ENCODE measurements around the gene MERTK. TPM values are rescaled to one million over a fixed set of nuclear protein-coding genes. Genes with fewer than 3 reads are reported as not detected.
"Not testable (repeated sequence)": the region's sequence is repeated elsewhere in the genome, so short reads cannot be mapped to it uniquely, and the experiment has no call there.

Gene MERTK
- polyA plus RNA-seq, 1 of the 3 experiments (the other 2 are of a cell fraction) = 9.6 TPM

DNA sequence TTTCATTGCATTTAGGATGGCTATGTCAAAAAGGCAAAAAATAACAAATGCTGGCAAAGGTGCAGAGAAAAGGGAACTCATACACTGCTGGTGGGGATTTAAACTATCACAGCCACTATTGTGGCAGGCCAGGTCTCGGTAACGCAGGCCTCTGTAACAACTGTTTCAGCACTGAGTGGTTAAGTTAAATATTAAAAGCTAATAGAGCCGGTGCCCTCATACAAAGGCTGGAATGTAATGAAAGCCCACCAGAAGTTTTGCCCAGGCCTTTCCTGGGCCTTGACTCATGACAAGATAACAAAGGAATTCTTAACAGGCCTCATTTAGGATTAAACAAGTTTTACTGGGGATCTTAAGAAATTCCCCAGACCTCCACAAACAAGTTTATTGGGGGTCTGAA is 10.7 kb downstream of the MERTK start:
- no peaks in the 10 kb centered on the region for H4K20me1 ChIP-seq (ENCODE audit: insufficient read depth)
- no peaks in the 10 kb centered on the region for H3K79me2 ChIP-seq (ENCODE audit: insufficient read depth)
- no peak overlapping the region for H3K4me2 ChIP-seq
- TF ChIP-seq POLR2AphosphoS5 (IDR thresholded peaks at IDR 0.05; ENCODE audit: low read depth, low read length) (no peak), NRF1 (IDR thresholded peaks at IDR 0.05; ENCODE audit: low read depth, low read length) (no peak)
- H3K4me1 ChIP-seq (ENCODE audit: control insufficient read depth in 1 of 2, insufficient read depth in 2 of 2, low read depth in 1 of 2, low read length in 1 of 2) = peaks cover 10 to 19% of the 10 kb centered on the region in 2 experiments; a peak in 2 of 4 replicates
- H3K9me2 ChIP-seq = no peaks in the 10 kb centered on the region
- H3K36me3 ChIP-seq (replicated peaks in 1 of 2; ENCODE audit: control insufficient read depth in 1 of 2, insufficient read depth in 2 of 2, low read length in 1 of 2) = no peaks in the 10 kb centered on the region
- no peaks in the 10 kb centered on the region for H3K27me3 ChIP-seq (ENCODE audit: insufficient read depth)
- no peaks in the 10 kb centered on the region for H3K9me3 ChIP-seq
- no peak overlapping the region for H3K4me3 ChIP-seq (ENCODE audit: low read depth in 2 of 2, low read length in 1 of 2)
- H3K27ac ChIP-seq (ENCODE audit: low read depth in 2 of 2, low read length in 1 of 2) = no peak overlapping the region; a peak in 1 of 4 replicates
- H3K9ac ChIP-seq = no peak overlapping the region
- ChIA-PET POLR2A (no interaction called here), CTCF (interaction anchor here (1.0 to 1.7 kb wide), 3 partner anchors 9 to 21 kb away, joined by 3 to 6 read pairs (median 6); no protein-coding TSS in a partner anchor)
- DNase-seq = no peak
- H3F3A ChIP-seq (replicated peaks; ENCODE audit: insufficient read depth) = no peaks in the 10 kb centered on the region
- no peak overlapping the region for H2AFZ ChIP-seq (ENCODE audit: low read depth)
- WGBS (ENCODE audit: low lambda C conversion rate) = 73% methylated on average over 3 of the region's 3 CpGs

DNA sequence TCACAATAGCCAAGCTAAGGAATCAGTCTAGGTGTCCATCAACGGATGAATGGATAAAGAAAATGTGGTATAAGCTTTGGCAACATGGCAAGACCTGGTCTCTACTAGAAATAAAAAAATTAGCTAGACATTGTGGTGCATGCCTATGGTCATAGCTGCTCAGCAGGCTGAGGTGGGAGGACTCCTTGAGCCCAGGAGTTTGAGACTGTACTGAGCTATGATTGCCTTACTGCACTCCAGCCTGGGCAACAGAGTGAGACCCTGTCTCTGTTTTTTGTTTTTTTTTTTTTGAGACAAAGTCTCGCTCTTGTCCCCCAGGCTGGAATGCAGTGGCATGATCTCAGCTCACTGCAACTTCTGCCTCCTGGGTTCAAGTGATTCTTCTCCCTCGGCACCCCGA is 11.6 kb downstream of the MERTK start:
- CTCF ChIA-PET = interaction anchor here (0.7 to 1.7 kb wide), 5 partner anchors 9 to 138 kb away, joined by 3 to 6 read pairs (median 4); no protein-coding TSS in a partner anchor

GRCh38 chr2:111910609-111911277 is 12.3 kb downstream of the MERTK start:
- 89% methylated on average over 2 of the region's 2 CpGs for WGBS (ENCODE audit: low lambda C conversion rate)
- Histone ChIP-seq H3K4me1 (ENCODE audit: control insufficient read depth in 1 of 2, insufficient read depth in 2 of 2, low read depth in 1 of 2, low read length in 1 of 2) (peaks cover 10 to 19% of the 10 kb centered on the region in 2 experiments; a peak in 2 of 4 replicates), H4K20me1 (ENCODE audit: insufficient read depth) (no peaks in the 10 kb centered on the region), H3K9ac (no peak overlapping the region), H3K79me2 (ENCODE audit: insufficient read depth) (no peaks in the 10 kb centered on the region), H3K9me3 (no peaks in the 10 kb centered on the region), H3K27ac (ENCODE audit: low read depth in 2 of 2, low read length in 1 of 2) (no peak overlapping the region), H3K4me3 (ENCODE audit: low read depth in 2 of 2, low read length in 1 of 2) (no peak overlapping the region), H3F3A (replicated peaks; ENCODE audit: insufficient read depth) (peaks cover 6% of the 10 kb centered on the region), H3K36me3 (replicated peaks in 1 of 2; ENCODE audit: control insufficient read depth in 1 of 2, insufficient read depth in 2 of 2, low read length in 1 of 2) (no peaks in the 10 kb centered on the region), H3K9me2 (no peaks in the 10 kb centered on the region), H2AFZ (ENCODE audit: low read depth) (no peak overlapping the region), H3K27me3 (ENCODE audit: insufficient read depth) (no peaks in the 10 kb centered on the region), H3K4me2 (no peak overlapping the region)
- ChIA-PET POLR2A (no interaction called here), CTCF (interaction anchor here (0.6 to 1.7 kb wide), 6 partner anchors 8 to 137 kb away, joined by 3 to 6 read pairs (median 4); partner anchors contain the start of gene MERTK)
- TF ChIP-seq JUND (IDR thresholded peaks at IDR 0.05) (no peak), SIN3A (IDR thresholded peaks at IDR 0.05; ENCODE audit: borderline replicate concordance, low read depth, low read length) (no peak), POLR2AphosphoS5 (IDR thresholded peaks at IDR 0.05; ENCODE audit: low read depth, low read length) (no peak), RAD21 (IDR thresholded peaks at IDR 0.05; ENCODE audit: low read length) (no peak), YY1 (IDR thresholded peaks at IDR 0.05; ENCODE audit: low read depth) (no peak), TEAD4 (IDR thresholded peaks at IDR 0.05; ENCODE audit: borderline replicate concordance, insufficient read depth) (no peak), RCOR1 (IDR thresholded peaks at IDR 0.05; ENCODE audit: low read length) (no peak), FOSL2 (IDR thresholded peaks at IDR 0.05; ENCODE audit: borderline replicate concordance, low read depth) (no peak), ELF1 (IDR thresholded peaks at IDR 0.05) (no peak), RXRA (IDR thresholded peaks at IDR 0.05; ENCODE audit: borderline replicate concordance, low read depth) (no peak), EP300 (IDR thresholded peaks at IDR 0.05; ENCODE audit: borderline replicate concordance in 1 of 2, low read depth in 1 of 2, low read length in 1 of 2) (no peak), EZH2phosphoT487 (IDR thresholded peaks at IDR 0.05; ENCODE audit: borderline replicate concordance, low read depth) (no peak), TAF1 (IDR thresholded peaks at IDR 0.05; ENCODE audit: borderline replicate concordance, low read depth, low read length) (no peak), FOXM1 (IDR thresholded peaks at IDR 0.05; ENCODE audit: low read depth) (no peak), RFX5 (IDR thresholded peaks at IDR 0.05; ENCODE audit: low read length) (no peak), MXI1 (IDR thresholded peaks at IDR 0.05; ENCODE audit: low read depth, low read length) (no peak)
- TF ChIP-seq, protein P1, sequence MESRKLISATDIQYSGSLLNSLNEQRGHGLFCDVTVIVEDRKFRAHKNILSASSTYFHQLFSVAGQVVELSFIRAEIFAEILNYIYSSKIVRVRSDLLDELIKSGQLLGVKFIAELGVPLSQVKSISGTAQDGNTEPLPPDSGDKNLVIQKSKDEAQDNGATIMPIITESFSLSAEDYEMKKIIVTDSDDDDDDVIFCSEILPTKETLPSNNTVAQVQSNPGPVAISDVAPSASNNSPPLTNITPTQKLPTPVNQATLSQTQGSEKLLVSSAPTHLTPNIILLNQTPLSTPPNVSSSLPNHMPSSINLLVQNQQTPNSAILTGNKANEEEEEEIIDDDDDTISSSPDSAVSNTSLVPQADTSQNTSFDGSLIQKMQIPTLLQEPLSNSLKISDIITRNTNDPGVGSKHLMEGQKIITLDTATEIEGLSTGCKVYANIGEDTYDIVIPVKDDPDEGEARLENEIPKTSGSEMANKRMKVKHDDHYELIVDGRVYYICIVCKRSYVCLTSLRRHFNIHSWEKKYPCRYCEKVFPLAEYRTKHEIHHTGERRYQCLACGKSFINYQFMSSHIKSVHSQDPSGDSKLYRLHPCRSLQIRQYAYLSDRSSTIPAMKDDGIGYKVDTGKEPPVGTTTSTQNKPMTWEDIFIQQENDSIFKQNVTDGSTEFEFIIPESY (IDR thresholded peaks at IDR 0.05; ENCODE audit: borderline replicate concordance, low read depth) = no peak
- no peak for DNase-seq

More for the DNA sequence above, 11.6 kb downstream of the MERTK start:
- H3K79me2 ChIP-seq (ENCODE audit: insufficient read depth); H3K9ac ChIP-seq; H3K9me2 ChIP-seq; DNase-seq; H3K4me2 ChIP-seq; H3K36me3 ChIP-seq (replicated peaks in 1 of 2; ENCODE audit: control insufficient read depth in 1 of 2, insufficient read depth in 2 of 2, low read length in 1 of 2); POLR2A ChIA-PET; H3K9me3 ChIP-seq; H4K20me1 ChIP-seq (ENCODE audit: insufficient read depth); H3K27ac ChIP-seq (ENCODE audit: low read depth in 2 of 2, low read length in 1 of 2); H3K4me3 ChIP-seq (ENCODE audit: low read depth in 2 of 2, low read length in 1 of 2); H3F3A ChIP-seq (replicated peaks; ENCODE audit: insufficient read depth); H2AFZ ChIP-seq (ENCODE audit: low read depth); H3K27me3 ChIP-seq (ENCODE audit: insufficient read depth): not testable (repeated sequence)
- 81% methylated on average over 4 of the region's 4 CpGs for WGBS (ENCODE audit: low lambda C conversion rate)
- peaks cover 10 to 19% of the 10 kb centered on the region in 2 experiments; a peak in 2 of 4 replicates for H3K4me1 ChIP-seq (ENCODE audit: control insufficient read depth in 1 of 2, insufficient read depth in 2 of 2, low read depth in 1 of 2, low read length in 1 of 2)

All from SK-N-SH (cell line).